Measurements from ENCODE around the gene ZNF469. TPM values are rescaled to one million over a fixed set of nuclear protein-coding genes. Genes with fewer than 3 reads are reported as not detected.

The ZNF469 gene
- total and polyA plus RNA-seq, 4 donors, result 0.04 to 0.50 (median 0.36) TPM

GRCh38 chr16:88375236-88375975 lies 7.4 kb upstream of the ZNF469 start (continued):
- no peak for TF ChIP-seq CTCF (IDR thresholded peaks at IDR 0.05; ENCODE audit: low read depth, low read length, missing input control)
- TF ChIP-seq ATF3 (IDR thresholded peaks at IDR 0.05), result no peak

- TF ChIP-seq CTCF (IDR thresholded peaks at IDR 0.05; ENCODE audit: low read depth, low read length, missing input control), result no peak
- TF ChIP-seq RAD21 (IDR thresholded peaks at IDR 0.05), result no peak
- TF ChIP-seq GABPA (IDR thresholded peaks at IDR 0.05 in 1 of 2, conservative IDR thresholded peaks at IDR 0.05 in 1 of 2), result no peak
- TF ChIP-seq HNF4G (IDR thresholded peaks at IDR 0.05), result no peak
- no peak for TF ChIP-seq TAF1 (conservative IDR thresholded peaks at IDR 0.05)
- no peak for TF ChIP-seq FOXA1 (IDR thresholded peaks at IDR 0.05)
- TF ChIP-seq RXRA (IDR thresholded peaks at IDR 0.05), result no peak
- TF ChIP-seq EGR1 (IDR thresholded peaks at IDR 0.05; ENCODE audit: low read depth in 2 of 2), result no peak
- no peak for TF ChIP-seq NR2F2 (IDR thresholded peaks at IDR 0.05)
- TF ChIP-seq YY1 (IDR thresholded peaks at IDR 0.05), result no peak
- TF ChIP-seq HNF4A (conservative IDR thresholded peaks at IDR 0.05), result no peak
- TF ChIP-seq ATF3 (IDR thresholded peaks at IDR 0.05), result no peak
- TF ChIP-seq SP1 (IDR thresholded peaks at IDR 0.05), result no peak
- H3K9me3 ChIP-seq (ENCODE audit: control insufficient read depth in 4 of 4, low read length in 3 of 4), result no peaks in the 10 kb centered on the region
- H3K9ac ChIP-seq (ENCODE audit: low read depth in 1 of 2, low read length in 2 of 2), result no peak overlapping the region
- DNase-seq (ENCODE audit: low spot score), result no peak
- no peak overlapping the region for H3K4me3 ChIP-seq (ENCODE audit: low read depth in 1 of 3, low read length in 3 of 3)
- H3K36me3 ChIP-seq (ENCODE audit: control insufficient read depth in 4 of 4, insufficient read depth in 3 of 4, low read depth in 1 of 4, low read length in 3 of 4), result no peaks in the 10 kb centered on the region
- H3K27me3 ChIP-seq (ENCODE audit: control insufficient read depth in 4 of 4, insufficient read depth in 4 of 4, low read length in 3 of 4), result peaks cover 0 to 2% (median 0%) of the 10 kb centered on the region in 4 donors
- no peak overlapping the region for H3K27ac ChIP-seq (ENCODE audit: low read depth in 1 of 2, low read length in 2 of 2)
- WGBS, result 80% methylated on average over 50 of the region's 50 CpGs
- H3K4me1 ChIP-seq (ENCODE audit: control insufficient read depth in 4 of 4, insufficient read depth in 4 of 4, low read length in 3 of 4), result no peaks in the 10 kb centered on the region
Observed at GRCh38 chr16:88375996-88376834, 6.5 kb upstream of the ZNF469 start.
